ENCODE measurements around the gene AKAP10.

DNA sequence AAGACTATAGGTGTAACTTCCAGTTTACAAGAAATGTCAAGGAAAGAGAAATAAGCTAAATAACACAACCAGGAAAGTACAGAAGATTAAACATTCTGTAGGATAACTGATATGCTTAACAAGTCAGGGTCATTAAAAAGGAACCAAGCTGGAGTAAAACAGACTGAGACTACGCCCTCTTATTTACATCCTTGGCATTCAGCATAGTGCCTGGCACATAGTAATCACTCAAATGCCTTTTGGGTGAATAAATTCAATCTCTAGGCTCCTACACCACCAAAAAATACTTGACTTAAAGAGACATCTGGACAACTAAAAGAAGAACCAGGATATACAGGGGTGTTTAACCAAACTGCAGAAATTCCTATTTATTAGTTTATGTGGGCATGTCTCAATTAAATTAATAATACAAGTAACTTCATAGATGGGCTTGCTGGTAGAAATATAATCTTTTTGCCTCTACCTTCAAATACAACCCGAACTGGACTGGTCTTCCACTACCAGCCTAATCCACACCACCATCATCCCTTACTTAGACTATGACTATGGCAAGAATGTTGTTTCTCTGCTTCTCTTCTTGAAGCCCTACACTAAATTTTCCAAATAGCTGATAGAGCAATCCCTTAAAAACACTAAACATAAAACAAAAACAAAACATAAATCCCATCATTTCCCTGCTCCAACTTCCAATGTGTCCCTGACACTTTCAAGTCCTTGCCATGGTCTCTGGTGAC lies 62.2 kb downstream of the AKAP10 start:
- TF ChIP-seq, protein P1, sequence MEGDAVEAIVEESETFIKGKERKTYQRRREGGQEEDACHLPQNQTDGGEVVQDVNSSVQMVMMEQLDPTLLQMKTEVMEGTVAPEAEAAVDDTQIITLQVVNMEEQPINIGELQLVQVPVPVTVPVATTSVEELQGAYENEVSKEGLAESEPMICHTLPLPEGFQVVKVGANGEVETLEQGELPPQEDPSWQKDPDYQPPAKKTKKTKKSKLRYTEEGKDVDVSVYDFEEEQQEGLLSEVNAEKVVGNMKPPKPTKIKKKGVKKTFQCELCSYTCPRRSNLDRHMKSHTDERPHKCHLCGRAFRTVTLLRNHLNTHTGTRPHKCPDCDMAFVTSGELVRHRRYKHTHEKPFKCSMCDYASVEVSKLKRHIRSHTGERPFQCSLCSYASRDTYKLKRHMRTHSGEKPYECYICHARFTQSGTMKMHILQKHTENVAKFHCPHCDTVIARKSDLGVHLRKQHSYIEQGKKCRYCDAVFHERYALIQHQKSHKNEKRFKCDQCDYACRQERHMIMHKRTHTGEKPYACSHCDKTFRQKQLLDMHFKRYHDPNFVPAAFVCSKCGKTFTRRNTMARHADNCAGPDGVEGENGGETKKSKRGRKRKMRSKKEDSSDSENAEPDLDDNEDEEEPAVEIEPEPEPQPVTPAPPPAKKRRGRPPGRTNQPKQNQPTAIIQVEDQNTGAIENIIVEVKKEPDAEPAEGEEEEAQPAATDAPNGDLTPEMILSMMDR (IDR thresholded peaks at IDR 0.05; ENCODE audit: insufficient read depth, low read length, poor library complexity, severe bottlenecking) = no peak
- TF ChIP-seq EZH2phosphoT487 (conservative IDR thresholded peaks at IDR 0.05; ENCODE audit: low read length) = no peak

Measured in SU-DHL-6 (cell line).